Smooth muscle cell (in vitro differentiated cells): Measurements from ENCODE around the gene PFN4. TPM values are rescaled to one million over a fixed set of nuclear protein-coding genes. Genes with fewer than 3 reads are reported as not detected.
A peak's percentile ranks its signal among the peaks of the same experiment; 100 is the strongest.

Experiments used
- DNase-seq: peaks from one replicate; lab custom pipeline; 2025; ENCODE audit not compliant: unreplicated experiment; lab: John Stamatoyannopoulos, UW
- H2AFZ ChIP-seq: fragments of 200-600 bp; sonication (generic); 2 replicates; pipeline ENCODE4 v1.6.0; 2016; ENCODE audit warnings: antibody characterized with exemption, low read depth, mild to moderate bottlenecking
- H3F3A ChIP-seq: fragments of 200-600 bp; sonication (generic); 2 replicates; pipeline ENCODE4 v1.6.0; 2017; ENCODE audit warnings: antibody characterized with exemption, low read depth
- H3K27ac ChIP-seq: fragments of 200-600 bp; sonication (generic); 2 replicates; pipeline ENCODE4 v1.5.1; 2016; ENCODE audit warnings: low read depth, mild to moderate bottlenecking
- H3K27me3 ChIP-seq: fragments of 200-600 bp; sonication (generic); 2 replicates; pipeline ENCODE4 v1.6.1; 2016; ENCODE audit warnings: low read depth, mild to moderate bottlenecking
- H3K36me3 ChIP-seq: fragments of 200-600 bp; sonication (generic); 2 replicates; pipeline ENCODE4 v1.5.1; 2016; ENCODE audit warnings: low read depth
- H3K4me1 ChIP-seq: fragments of 200-600 bp; sonication (generic); 2 replicates; pipeline ENCODE4 v1.5.1; 2016; ENCODE audit warnings: low read depth
- H3K4me2 ChIP-seq: fragments of 200-600 bp; sonication (generic); 2 replicates; pipeline ENCODE4 v1.6.0; 2016; ENCODE audit warnings: mild to moderate bottlenecking
- H3K4me3 ChIP-seq: fragments of 200-600 bp; sonication (generic); 2 replicates; pipeline ENCODE4 v1.5.1; 2016; ENCODE audit warnings: mild to moderate bottlenecking
- H3K79me2 ChIP-seq: fragments of 200-600 bp; sonication (generic); 2 replicates; pipeline ENCODE4 v1.6.0; 2016; ENCODE audit warnings: low read depth, mild to moderate bottlenecking
- H3K9ac ChIP-seq: fragments of 200-600 bp; sonication (generic); 2 replicates; pipeline ENCODE4 v1.6.0; 2016; ENCODE audit warnings: low read depth
- H3K9me3 ChIP-seq: fragments of 200-600 bp; sonication (generic); replicated peaks from 2 replicates; pipeline ENCODE4 v1.5.1; 2016; ENCODE audit warnings: low read depth
- H4K20me1 ChIP-seq: fragments of 200-600 bp; sonication (generic); 2 replicates; pipeline ENCODE4 v1.6.0; 2016; ENCODE audit warnings: low read depth
- whole genome bisulfite sequencing: methylation state at CpG from one replicate; pipeline ENCODE4 v1.1.7; 2016; ENCODE audit warnings: low lambda C conversion rate; 5-methylcytosine and 5-hydroxymethylcytosine counted together
- polyA plus RNA-seq: library from polyadenylated mRNA; unstranded; fragments of >200 nt; fragmentation: Nextera tagmentation; extraction: Ambion mirVana; gene quantifications from 2 replicates; pipeline ENCODE4 v1.2.1, GENCODE V29; 2016
- total RNA-seq: library from RNA; depleted of rRNA; stranded (reverse); fragments of >200 nt; gene quantifications from 2 replicates; pipeline ENCODE4 v1.2.3, GENCODE V29; 2014
- TF ChIP-seq, protein P1 (sequence below): fragments of 200-600 bp; sonication (generic); IDR thresholded peaks from 2 replicates; pipeline ENCODE4 v1.5.1; 2017; ENCODE audit warnings: borderline replicate concordance, mild to moderate bottlenecking, antibody characterized with exemption; ENCODE audit not compliant: insufficient read depth, poor library complexity, severe bottlenecking

Gene PFN4
- total and polyA plus RNA-seq, 2 experiments from 2014 or later, result 0.85 TPM; not detected in 1

DNA sequence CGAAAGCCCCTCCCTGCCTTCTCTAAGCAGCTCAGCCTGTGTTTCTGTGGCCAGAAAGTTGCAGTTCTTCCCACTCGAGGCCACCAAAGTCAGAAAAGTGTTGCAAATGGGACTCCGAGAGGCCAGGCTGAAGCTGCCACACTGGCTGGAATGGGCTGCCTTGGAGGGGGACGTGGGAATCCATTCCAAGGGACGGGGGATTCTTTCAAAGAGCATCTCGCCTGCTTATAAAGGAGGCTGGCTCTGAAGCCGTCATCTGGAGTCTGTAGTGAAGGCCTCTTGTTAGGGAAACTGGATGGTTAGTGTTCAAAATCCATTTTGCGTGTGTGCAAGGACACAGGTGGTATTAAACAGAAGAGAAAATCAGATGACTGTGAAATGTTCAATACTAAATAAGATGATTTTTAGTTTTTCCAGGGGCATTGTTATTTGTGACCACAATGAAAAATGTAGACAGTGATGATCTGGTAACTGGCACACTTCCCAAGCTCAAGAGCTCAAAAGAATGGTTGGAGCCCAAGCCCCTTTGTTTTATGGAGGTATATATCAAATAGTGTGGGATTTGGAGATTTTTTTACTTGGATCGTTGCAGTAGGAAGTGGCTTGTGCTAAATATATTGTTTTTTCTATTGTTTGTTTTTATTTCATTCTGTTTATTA is 917 bp upstream of the PFN4 start:
- TF ChIP-seq, protein P1, sequence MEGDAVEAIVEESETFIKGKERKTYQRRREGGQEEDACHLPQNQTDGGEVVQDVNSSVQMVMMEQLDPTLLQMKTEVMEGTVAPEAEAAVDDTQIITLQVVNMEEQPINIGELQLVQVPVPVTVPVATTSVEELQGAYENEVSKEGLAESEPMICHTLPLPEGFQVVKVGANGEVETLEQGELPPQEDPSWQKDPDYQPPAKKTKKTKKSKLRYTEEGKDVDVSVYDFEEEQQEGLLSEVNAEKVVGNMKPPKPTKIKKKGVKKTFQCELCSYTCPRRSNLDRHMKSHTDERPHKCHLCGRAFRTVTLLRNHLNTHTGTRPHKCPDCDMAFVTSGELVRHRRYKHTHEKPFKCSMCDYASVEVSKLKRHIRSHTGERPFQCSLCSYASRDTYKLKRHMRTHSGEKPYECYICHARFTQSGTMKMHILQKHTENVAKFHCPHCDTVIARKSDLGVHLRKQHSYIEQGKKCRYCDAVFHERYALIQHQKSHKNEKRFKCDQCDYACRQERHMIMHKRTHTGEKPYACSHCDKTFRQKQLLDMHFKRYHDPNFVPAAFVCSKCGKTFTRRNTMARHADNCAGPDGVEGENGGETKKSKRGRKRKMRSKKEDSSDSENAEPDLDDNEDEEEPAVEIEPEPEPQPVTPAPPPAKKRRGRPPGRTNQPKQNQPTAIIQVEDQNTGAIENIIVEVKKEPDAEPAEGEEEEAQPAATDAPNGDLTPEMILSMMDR, result no peak
- peak overlapping the region; percentile 87 for H3K4me3 ChIP-seq

GRCh38 chr2:24122366-24123194 is 554 bp downstream of the PFN4 start:
- peaks cover 19% of the 10 kb centered on the region for H3K4me1 ChIP-seq
- peak overlapping the region; percentile 73 for H3K27ac ChIP-seq
- no peak for DNase-seq

More for the DNA sequence above, 917 bp upstream of the PFN4 start:
- Histone ChIP-seq H3K27me3 (no peaks in the 10 kb centered on the region), H3K9ac (peak overlapping the region; percentile 69), H4K20me1 (no peaks in the 10 kb centered on the region), H3K36me3 (no peaks in the 10 kb centered on the region), H3K4me2 (peak overlapping the region; percentile 93), H3K9me3 (no peaks in the 10 kb centered on the region), H2AFZ (peak overlapping the region; percentile 79), H3K4me1 (peaks cover 19% of the 10 kb centered on the region), H3K79me2 (peaks cover 13% of the 10 kb centered on the region), H3F3A (peaks cover 6% of the 10 kb centered on the region), H3K27ac (peak overlapping the region; percentile 73)
- DNase-seq, result no peak
- 18% methylated on average over 9 of the region's 9 CpGs for WGBS

DNA sequence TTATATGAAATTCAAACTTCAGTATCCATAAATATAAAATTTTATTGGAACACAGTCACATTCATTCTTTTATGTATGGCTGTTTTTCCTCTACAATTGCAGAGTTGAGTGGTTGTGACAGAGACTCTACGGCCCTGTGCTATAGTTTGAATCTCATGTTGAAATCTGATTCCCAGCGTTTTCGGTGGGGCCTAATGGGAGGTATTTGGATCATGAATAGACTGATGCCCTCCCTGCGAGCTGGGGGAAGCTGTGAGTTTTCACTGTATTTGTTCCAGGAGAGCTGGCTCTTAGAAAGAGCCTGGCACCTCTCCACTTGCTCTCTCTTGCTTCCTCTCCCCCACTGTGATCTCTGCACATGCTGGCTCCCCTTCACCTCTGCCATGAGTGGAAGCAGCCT is 1.7 kb downstream of the PFN4 start:
- Histone ChIP-seq H4K20me1 (no peaks in the 10 kb centered on the region), H3K27ac (no peak overlapping the region), H3K36me3 (no peaks in the 10 kb centered on the region), H3K9ac (no peak overlapping the region), H3K4me3 (no peak overlapping the region), H3K27me3 (no peaks in the 10 kb centered on the region), H3K79me2 (peaks cover 13% of the 10 kb centered on the region), H2AFZ (no peak overlapping the region), H3K4me1 (peaks cover 19% of the 10 kb centered on the region), H3K9me3 (no peaks in the 10 kb centered on the region), H3K4me2 (no peak overlapping the region), H3F3A (peaks cover 9% of the 10 kb centered on the region)
- TF ChIP-seq, protein P1, result no peak
- no peak for DNase-seq
- WGBS, result 80% methylated on average over 4 of the region's 4 CpGs

More at GRCh38 chr2:24122366-24123194, 554 bp downstream of the PFN4 start:
- TF ChIP-seq, protein P1, result no peak
- Histone ChIP-seq H3K27me3 (no peaks in the 10 kb centered on the region), H4K20me1 (no peaks in the 10 kb centered on the region), H3K4me2 (peak overlapping the region; percentile 93), H3K9ac (peak overlapping the region; percentile 69), H2AFZ (peak overlapping the region; percentile 82), H3K9me3 (no peaks in the 10 kb centered on the region), H3K36me3 (no peaks in the 10 kb centered on the region), H3K4me3 (peak overlapping the region; percentile 87), H3K79me2 (peaks cover 13% of the 10 kb centered on the region), H3F3A (peaks cover 9% of the 10 kb centered on the region)
- WGBS, result 18% methylated on average over 15 of the region's 15 CpGs
